Ishikawa (cell line): ENCODE data around the gene ID1.

Experiments
- CEBPB ChIP-seq: IDR thresholded peaks from 2 replicates; pipeline ENCODE4 v1.6.1; 2012
- CREB1 ChIP-seq: IDR thresholded peaks from 2 replicates; pipeline ENCODE4 v1.6.1; 2012; ENCODE audit warnings: low read depth
- EGR1 ChIP-seq: IDR thresholded peaks from 2 replicates; pipeline ENCODE4 v1.6.1; 2012
- EP300 ChIP-seq: IDR thresholded peaks from 2 replicates; pipeline ENCODE4 v1.6.1; 2012; ENCODE audit warnings: borderline replicate concordance
- FOXM1 ChIP-seq: IDR thresholded peaks from 2 replicates; pipeline ENCODE4 v1.6.1; 2012; ENCODE audit warnings: low read depth, borderline replicate concordance
- MAX ChIP-seq: IDR thresholded peaks from 2 replicates; pipeline ENCODE4 v1.6.1; 2012
- NFIC ChIP-seq: IDR thresholded peaks from 2 replicates; pipeline ENCODE4 v1.6.1; 2012
- RAD21 ChIP-seq: IDR thresholded peaks from 2 replicates; pipeline ENCODE4 v1.6.1; 2012; ENCODE audit warnings: low read depth
- REST ChIP-seq: IDR thresholded peaks from 2 replicates; pipeline ENCODE4 v1.6.1; 2012; ENCODE audit warnings: low read depth, mild to moderate bottlenecking
- TAF1 ChIP-seq: IDR thresholded peaks from 2 replicates; pipeline ENCODE4 v1.6.1; 2012; ENCODE audit warnings: low read depth, mild to moderate bottlenecking
- TCF12 ChIP-seq: IDR thresholded peaks from 2 replicates; pipeline ENCODE4 v1.6.1; 2012; ENCODE audit warnings: low read depth
- TEAD4 ChIP-seq: IDR thresholded peaks from 2 replicates; pipeline ENCODE4 v1.6.1; 2012
- YY1 ChIP-seq: IDR thresholded peaks from 2 replicates; pipeline ENCODE4 v1.6.1; 2012; ENCODE audit warnings: low read depth
- ZBTB7A ChIP-seq: IDR thresholded peaks from 2 replicates; pipeline ENCODE4 v1.6.1; 2012; ENCODE audit warnings: low read depth
- TF ChIP-seq, protein P1 (sequence below): IDR thresholded peaks from 2 replicates; pipeline ENCODE4 v1.6.1; 2012

The ID1 gene

DNA sequence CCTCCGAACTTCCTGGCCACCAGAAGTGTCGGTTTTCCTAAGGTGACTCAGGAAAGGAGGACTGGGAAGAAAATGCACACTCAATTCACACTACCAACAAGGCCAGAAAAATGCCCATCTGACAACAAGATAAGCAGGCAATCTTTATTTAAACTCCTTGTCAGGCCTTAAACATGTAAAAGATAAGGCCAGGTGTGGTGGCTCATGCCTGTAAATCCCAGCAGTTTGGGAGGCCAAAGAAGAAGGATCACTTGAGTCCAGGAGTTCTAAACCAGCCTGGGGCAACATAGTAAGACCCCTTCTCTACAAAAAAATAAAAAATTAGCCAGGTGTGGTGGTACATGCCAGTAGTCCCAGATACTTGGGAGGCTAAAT lies 7.6 kb upstream of the ID1 start:
- no peak for TF ChIP-seq TCF12
- no peak for TF ChIP-seq ZBTB7A
- no peak for TF ChIP-seq CREB1
- TF ChIP-seq TAF1: no peak

GRCh38 chr20:31602431-31602778 lies 2.7 kb upstream of the ID1 start:
- TF ChIP-seq ZBTB7A: no peak
- no peak for TF ChIP-seq FOXM1
- no peak for TF ChIP-seq TCF12
- TF ChIP-seq CEBPB: no peak
- TF ChIP-seq RAD21: no peak
- TF ChIP-seq, protein P1, sequence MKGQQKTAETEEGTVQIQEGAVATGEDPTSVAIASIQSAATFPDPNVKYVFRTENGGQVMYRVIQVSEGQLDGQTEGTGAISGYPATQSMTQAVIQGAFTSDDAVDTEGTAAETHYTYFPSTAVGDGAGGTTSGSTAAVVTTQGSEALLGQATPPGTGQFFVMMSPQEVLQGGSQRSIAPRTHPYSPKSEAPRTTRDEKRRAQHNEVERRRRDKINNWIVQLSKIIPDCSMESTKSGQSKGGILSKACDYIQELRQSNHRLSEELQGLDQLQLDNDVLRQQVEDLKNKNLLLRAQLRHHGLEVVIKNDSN: no peak

- TF ChIP-seq YY1 (no peak), FOXM1 (peak; percentile 42; the same call in 1 of the 2 replicates), REST (no peak), MAX (peak; percentile 55; the same call in 1 of the 2 replicates), TAF1 (no peak), TCF12 (peak; percentile 88), CREB1 (no peak), ZBTB7A (peak; percentile 59; the same call in 1 of the 2 replicates), RAD21 (peak; percentile 19; the same call in 1 of the 2 replicates), NFIC (peak; percentile 41; the same call in 1 of the 2 replicates), EGR1 (no peak), CEBPB (peak; percentile 90), TEAD4 (peak; percentile 69), EP300 (peak; percentile 83)
- TF ChIP-seq, protein P1: 0 out of 2 replicates have a peak, but pooled peaks have one; percentile 19
These were observed 2.2 kb upstream of the ID1 start for GRCh38 chr20:31602779-31603441.

DNA sequence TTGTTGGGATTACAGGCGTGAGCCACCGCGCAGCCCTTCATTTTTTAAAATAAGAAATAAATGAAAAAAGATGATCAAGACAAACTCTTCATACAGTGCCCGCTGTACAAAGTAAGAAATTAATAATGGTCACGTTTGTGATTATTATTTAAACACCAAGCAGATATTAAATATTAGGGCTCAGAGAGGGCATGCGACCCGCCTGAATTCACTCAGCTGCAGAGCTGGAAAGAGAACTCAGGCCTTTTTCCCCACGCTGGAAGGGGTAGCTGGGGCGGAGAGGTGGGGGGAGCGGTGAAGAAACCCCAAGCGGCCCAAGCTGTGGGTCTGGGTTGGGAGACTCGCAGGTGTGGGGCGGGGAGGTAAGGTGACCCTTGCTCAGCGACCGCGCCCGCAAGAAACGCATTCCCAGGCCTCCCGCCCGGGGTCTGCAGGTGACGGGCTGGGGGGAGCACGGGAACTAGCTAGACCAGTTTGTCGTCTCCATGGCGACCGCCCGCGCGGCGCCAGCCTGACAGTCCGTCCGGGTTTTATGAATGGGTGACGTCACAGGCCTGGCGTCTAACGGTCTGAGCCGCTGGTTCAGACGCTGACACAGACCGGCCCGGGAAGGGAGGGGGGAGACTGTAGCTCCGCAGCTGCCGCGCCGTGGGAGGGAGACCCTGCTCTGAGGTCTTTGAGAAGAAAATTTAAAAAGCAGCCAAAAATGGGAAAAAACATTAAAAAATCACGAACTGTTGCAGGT lies 1.1 kb upstream of the ID1 start:
- TF ChIP-seq, protein P1: peak; percentile 24; the same call in 1 of the 2 replicates
- TF ChIP-seq YY1: peak; percentile 63; the same call in 1 of the 2 replicates
- TF ChIP-seq CREB1: peak; percentile 81
- TF ChIP-seq MAX: peak; percentile 71
- TF ChIP-seq ZBTB7A: peak; percentile 99
- no peak for TF ChIP-seq REST
- peak; percentile 79 for TF ChIP-seq NFIC
- TF ChIP-seq TCF12: peak; percentile 98
- peak; percentile 88 for TF ChIP-seq FOXM1
- peak; percentile 96 for TF ChIP-seq EP300
- TF ChIP-seq CEBPB: peak; percentile 45; the same call in 1 of the 2 replicates
- TF ChIP-seq RAD21: no peak; the same call in 1 of the 2 replicates
- TF ChIP-seq TAF1: no peak
- TF ChIP-seq EGR1: no peak; the same call in 1 of the 2 replicates
- TF ChIP-seq TEAD4: peak; percentile 89

DNA sequence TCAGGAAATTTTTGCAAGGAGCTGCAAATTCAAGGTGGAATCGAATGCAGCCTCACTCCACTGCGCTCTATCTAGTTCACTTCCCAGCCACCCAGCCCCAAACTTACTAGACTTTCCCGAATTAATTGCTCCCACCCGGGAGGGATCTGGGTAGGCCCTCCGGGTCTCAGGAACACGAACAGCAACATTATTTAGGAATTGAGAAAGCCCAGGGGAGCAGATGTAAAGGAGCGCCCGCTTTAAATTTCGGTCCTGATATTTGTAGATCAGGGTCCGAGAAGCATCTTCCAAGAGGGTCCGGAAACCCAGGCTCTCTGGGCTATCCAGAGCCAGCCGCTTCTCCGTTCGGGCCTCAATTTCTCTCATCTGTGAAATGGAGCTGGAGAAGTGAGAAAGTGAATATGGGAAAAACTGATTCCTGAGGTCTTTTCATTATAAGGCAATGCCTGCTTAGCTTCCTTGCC lies 490 bp upstream of the ID1 start:
- TF ChIP-seq, protein P1: no peak
- TF ChIP-seq MAX: no peak
